ENCODE data around the gene INVS.

- TF ChIP-seq CTCF (IDR thresholded peaks at IDR 0.05; ENCODE audit: borderline replicate concordance, extremely low read depth, low read length, poor library complexity, severe bottlenecking) = no peak
- TF ChIP-seq EZH2 (IDR thresholded peaks at IDR 0.05; ENCODE audit: borderline replicate concordance, low read depth, low read length, severe bottlenecking) = no peak
These were observed 185.2 kb downstream of the INVS start for GRCh38 chr9:100284247-100284646.
